ENCODE data around the gene ENTPD6.

ENTPD6 gene

DNA sequence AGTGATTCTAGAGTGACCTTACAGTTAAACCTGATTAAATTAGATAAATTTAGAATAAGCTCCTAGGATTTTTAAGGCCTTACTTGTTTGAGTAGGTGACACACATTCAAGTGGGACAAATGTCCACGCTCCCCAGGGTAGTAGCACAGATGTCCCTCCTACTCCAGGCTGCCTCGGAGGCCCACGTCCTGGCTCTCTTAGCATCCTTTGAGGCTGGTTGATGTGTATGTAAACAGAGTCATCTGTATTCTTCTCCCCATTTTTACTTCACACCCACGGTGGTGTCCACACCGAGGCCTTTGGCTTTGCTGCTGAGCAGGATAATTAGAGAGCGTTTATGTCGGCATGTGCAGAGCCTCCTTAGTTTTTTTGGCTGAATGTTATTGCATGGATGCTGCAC lies 15.8 kb downstream of the ENTPD6 start:
- DNase-seq = no peak

DNA sequence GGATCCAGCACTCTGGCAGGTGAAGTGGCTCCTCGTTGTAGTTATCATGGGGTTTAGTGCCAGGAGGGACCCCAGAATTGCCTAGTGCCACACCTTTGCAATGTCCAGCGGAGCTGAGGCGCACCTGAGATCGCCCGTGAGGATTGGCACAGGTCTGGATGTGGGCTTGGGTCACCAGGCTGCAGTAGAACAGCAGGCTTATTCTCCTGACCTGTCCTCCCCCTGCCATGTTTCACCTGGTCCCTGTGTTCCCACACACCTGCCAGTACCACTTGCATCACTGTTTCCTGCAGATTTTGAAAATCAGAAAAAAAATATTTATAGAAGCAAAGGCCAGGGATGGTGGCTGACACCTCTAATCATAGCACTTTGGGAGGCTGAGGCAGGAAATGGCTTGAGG lies 16.7 kb downstream of the ENTPD6 start:
- no peak for DNase-seq

DNA sequence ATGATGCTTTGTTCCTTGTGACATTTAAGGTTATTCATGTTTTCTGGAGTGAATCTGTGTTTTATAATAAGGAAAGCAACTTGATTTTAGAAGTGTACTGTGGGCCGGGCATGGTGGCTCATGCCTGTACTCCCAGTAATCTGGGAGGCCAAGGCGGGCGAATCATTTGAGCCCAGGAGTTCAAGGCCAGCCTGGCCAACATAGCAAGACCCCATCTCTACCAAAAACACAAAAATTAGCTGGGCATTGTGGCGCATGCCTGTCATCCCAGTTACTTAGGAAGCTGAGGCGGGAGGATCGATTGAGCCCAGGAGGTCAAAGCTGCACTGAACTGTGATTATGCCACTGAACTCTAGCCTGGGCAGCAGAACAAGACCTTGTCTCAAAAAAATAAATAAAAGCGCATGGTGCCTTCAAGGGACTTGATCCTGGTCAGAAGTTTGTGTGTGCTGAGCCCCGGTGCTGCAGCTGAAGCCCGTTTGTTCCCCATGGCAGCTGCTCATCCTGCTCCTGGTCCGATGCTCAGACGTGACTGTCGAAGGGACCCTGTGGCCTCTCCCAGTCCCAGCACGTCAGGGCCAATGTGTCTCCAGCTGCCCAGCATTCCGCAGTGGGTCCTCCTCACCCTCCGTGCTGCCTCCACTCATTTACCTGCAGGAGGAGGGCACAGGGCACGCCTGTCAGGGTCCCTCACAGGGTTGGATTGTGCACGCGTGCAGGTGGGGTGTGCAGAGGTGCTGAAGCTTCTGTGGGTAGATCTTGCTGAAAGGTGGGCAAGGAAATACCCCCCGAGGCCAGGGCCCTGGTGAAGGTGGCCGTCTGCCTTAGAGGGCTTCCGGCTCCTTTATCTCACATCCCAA lies 18.3 kb downstream of the ENTPD6 start:
- DNase-seq = no peak

DNA sequence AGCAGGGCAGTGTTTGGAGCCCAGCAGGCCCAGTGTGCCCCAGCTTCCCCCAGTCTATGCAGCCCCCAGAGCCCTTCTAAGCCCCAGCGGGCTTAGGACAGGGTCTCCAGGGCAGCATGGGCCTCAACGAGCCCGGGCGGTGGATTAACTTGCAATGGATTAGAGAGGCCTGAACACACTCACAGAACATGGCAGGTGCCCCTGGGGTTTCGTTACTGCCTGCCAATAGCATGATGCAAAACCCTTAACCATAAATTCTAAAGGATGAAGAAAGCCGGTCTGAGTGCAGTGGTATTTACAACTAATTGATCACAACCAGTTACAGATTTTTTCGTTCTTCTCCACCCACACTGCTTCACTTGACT lies 18.9 kb downstream of the ENTPD6 start:
- no peak for DNase-seq

DNA sequence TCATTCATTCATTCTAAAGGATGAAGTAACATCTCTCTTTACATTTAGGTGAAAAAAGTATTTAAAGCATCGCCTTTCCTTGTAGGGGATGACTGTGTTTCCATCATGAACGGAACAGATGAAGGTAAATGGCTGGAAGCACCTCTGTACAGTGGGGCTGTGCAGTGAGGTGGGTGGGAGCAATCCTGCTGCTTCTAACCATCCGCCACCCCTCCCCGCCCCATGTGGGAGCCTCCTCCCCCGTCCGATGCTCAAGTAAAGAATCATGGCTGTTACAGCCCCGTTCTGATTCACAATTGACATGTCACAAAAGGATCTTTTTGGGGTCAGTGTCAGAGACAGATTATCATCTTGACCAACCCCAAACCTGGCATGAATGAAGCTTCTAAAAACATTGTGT lies 19.3 kb downstream of the ENTPD6 start:
- no peak for DNase-seq

DNA sequence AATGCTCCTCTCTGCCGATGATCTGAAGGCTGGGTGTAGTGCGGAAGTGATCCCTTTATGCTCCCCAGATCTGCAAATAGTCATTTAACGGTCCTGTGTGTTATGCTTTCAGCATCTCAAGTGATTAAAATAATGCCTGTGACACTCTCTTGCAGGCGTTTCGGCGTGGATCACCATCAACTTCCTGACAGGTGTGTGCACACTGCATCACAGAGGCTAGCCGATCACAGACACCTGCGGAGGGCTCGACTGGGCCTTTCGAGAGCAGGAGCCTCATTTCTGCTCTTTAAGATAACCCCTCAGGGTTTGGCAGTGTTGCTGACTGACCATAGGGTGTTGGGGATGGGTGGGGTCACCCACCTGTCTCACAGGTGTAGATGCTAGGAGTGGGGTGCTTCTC lies 20.0 kb downstream of the ENTPD6 start:
- DNase-seq = no peak

DNA sequence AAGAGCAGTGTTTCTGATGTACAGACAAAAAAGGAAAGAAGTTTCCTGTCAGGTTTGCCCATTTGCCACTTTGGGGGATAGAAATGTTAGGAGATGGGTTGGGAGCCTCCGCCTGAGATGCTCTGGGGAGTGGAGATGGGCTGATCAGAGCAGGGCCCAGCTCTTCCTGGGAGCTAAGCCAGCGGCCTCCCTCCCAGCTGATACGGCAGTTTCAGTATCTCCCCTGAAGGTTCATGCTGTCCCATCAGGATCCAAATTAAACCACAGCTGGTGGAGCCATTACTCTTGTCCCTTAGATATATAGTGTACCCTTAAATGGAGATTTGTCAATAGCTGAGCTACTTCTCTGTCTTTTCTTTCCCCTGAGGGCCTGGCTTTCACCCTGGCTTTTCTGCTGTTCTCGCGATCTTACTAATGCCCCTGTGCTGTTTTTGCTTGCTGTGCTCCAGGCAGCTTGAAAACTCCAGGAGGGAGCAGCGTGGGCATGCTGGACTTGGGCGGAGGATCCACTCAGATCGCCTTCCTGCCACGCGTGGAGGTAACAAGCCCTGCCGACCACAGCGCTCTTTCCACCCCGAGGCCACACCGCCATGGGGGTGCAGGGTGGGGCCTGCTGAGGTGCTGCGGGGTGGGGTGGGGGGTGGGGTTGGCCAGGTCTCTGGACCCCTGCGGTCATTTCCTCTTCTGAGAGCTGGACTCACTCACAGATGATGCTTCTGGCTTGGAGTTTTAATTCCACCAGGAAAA lies 20.9 kb downstream of the ENTPD6 start:
- no peak for DNase-seq

DNA sequence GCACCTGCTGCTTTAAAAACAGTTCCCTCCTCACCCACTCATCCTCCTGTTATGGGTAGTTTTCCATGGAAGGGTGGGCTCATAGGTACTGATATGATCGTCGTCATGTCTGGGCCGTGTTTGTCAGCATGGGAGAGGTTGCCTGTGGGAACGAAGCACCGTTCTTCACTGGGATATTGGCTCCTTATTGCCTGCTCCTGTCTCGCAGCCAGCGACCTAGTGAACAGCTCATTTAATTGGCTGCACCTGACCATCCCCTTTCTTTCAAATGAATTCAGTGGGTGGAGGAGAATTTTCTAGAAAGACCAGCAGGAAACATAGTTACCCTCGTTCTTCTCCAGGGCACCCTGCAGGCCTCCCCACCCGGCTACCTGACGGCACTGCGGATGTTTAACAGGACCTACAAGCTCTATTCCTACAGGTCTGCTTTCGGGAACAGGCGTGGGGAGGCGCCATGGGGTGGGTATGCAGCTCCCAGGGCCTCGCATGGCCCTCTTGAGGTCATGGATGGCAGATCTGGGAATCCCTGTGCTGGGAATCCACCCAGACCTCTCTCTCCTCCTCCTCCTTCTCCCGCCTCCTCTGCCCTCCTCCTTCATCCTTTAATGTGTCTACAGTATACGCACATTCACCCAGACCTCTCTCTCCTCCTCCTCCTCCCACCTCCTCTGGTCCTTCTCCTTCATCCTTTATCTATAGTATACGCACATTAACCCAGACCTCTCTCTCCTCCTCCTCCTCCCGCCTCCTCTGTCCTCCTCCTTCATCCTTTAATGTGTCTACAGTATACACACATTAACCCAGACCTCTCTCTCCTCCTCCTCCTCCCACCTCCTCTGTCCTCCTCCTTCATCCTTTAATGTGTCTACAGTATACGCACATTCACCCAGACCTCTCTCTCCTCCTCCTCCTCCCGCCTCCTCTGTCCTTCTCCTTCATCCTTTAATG lies 21.9 kb downstream of the ENTPD6 start:
- DNase-seq = no peak

DNA sequence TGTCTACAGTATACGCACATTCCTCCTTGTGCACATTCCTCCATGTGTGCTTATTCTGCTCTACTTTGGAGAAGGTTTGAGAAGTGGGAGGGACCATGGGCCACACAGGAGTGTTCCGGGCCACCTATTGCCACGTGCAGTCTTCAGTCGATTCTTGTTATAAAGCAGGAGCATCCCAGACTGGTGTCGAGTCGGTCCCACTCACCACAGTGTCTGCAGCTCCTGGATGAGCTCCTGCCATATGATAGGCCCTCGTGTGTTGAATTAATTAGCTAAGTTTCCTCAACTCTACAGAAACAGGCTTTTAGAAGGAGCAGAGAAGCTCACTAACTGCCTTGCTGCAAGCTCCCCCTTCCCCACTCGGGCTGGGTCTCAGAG lies 22.6 kb downstream of the ENTPD6 start:
- no peak for DNase-seq

DNA sequence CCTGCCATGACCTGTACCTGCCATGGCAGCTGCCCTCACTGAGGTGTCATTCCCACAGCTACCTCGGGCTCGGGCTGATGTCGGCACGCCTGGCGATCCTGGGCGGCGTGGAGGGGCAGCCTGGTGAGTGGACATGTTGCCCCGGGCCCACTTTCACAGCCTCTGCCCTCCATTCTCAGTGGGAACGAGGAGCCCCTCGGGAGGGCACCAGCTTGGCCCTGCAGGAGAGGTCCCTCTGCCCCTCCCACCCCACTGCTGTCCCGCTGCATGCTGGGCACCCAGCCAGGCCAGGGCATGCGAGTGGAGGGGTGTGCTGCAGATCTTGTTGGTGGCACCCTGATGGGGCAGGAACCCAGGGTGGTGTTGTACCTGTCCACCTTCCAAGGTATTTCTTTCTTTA lies 23.0 kb downstream of the ENTPD6 start:
- DNase-seq = no peak

DNA sequence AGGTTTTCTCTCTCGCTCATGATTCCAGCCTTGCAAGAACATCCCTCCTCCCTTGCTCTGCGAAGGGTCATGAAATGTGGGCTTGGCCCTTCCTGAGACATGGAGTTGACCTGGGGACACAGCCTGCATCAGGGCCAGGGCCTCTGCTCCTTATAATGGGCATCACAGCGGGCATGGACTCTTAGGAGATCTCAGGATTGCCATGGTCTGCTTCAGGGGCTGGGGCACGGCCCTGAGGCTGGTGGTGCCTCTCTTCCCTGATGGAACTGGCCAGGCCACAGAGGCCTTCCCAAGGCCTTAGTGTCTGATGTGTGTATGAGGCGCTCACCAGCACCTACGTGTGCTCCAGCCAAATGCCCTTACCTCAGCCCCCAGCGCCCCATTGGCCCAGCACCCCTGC lies 23.9 kb downstream of the ENTPD6 start:
- DNase-seq = no peak

DNA sequence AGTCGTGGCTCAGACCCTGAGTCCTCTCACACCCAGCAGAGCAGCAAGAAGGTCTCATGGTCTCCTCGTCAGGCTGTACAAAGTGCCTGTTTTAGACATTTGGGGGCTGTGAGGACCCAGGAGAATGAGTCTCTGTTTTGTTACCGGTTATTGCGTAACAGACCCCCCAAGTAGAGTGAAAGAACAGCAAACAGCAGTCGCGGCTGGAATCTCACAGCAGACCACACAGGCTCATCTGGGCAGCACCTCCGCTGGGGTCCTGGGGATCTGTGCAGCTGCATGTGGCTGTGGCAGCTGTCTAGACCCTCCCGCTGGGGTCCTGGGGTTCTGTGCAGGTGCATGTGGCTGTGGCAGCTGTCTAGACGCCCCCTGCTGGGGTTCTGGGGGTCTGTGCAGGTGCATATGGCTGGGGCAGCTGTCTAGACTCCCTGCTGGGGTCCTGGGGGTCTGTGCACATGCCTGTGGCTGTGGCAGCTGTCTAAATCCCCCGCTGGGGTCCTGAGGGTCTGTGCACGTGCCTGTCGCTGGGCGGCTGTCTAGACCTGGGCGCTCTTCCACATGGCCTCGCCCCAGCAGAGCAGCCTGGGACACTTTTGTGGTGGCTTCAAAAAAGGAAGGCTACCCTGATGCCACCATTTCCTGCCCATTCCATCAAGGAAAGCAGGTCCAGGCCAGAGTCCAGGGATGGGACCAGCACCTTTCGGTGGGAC lies 24.7 kb downstream of the ENTPD6 start:
- peak; percentile 7 for DNase-seq

DNA sequence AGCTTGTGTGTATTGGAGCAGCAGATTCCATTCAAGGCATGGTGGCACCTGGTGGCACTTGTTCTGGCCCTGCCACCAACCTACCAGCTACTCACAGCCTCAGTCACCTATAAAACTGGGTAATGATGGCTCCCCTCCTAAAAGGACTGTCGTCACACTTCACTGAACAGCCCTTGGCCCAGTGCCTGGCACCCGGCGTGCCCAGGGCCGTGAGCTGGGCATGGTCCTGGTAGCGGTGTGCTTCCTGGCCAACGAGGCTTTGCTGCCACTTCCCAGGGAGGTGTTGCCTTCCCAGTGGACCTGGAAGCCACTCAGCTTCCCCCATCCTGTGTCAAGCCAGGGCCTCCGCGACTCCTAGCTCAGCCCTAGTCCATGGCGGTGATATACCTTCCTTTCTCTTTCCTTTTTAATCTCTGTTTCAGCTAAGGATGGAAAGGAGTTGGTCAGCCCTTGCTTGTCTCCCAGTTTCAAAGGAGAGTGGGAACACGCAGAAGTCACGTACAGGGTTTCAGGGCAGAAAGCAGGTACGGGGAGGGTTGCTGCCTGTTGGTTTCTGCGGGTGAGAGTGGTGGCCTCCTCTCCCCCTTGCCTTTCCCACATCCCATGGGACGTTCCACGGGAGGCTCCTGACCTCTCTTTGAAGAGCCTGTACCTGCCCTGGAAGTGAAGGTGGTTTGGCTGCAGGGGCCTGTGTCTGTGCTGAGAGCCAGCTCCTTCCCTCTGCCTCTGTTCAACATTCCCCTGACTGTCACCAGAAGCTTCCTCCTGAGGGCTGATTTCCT lies 25.5 kb downstream of the ENTPD6 start:
- no peak for DNase-seq

DNA sequence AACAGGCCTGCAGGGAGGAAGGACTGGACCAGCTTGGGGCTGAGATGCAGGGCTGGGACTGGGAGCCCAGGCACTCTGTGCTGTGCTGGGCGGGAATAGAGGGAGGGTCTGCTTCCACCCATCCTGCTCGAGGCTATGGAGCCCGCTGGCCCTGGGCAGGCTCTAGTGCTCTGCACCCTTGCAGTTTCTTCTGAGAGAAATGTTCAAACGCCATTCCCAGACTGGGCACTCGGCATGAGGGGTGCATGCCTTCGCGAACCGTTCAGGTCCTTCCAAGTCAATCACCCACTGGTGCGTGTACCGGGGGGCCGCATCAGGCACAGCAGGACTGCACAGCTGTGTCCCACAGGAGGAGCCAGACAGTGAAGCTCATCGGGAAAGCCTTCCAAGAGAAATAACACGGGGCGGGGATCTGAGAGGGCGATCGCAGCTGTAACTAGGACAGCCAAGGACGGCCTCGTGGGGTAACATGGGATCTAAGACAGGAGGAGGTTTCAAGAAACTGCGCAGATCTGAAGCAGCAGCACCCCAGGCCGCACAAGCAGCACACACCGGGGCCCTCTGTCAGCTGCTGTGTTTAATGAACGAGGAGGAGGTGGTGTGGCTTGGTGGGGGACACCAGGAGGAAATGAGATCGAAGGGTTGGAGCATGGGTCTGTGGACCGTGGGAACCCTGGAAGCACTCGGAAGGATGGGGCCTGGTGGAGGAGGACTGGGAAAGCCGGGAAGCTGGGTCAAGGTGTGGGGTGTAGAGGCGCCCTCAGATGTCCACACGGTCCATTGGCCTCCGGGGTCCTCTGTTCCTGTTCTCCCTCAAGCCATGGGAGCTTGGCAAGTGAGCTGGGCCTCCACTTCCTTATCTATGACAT lies 26.3 kb downstream of the ENTPD6 start:
- no peak for DNase-seq

DNA sequence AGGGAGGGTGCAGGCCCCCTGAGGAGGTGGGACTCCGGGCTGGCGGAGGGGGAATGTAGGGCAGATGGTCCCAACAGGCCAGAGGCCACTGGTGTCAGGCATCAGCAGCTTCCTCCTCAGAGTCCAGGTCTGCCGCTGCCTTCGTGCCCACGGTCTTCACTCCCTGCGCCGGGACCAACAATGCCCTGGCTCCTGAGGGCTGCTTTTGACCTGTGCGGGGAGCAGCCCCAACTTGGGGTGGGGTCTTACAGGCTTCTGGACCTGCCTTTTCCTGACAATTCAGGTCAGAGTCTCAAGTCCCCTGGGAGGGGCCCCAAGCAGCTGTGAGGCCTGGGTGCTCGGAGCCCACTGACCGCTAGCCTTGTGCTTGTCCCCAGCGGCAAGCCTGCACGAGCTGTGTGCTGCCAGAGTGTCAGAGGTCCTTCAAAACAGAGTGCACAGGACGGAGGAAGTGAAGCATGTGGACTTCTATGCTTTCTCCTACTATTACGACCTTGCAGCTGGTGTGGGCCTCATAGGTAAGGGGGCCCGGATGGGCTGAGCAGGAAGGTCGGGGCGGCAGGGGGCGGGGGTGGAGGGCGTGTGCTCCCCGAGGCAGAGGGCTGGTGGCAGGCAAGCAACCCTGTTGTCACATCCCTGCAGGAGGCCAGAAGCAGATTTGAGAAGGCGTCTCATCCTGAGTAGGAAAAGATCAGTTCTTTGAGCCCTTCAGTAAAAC lies 27.1 kb downstream of the ENTPD6 start:
- DNase-seq = no peak

DNA sequence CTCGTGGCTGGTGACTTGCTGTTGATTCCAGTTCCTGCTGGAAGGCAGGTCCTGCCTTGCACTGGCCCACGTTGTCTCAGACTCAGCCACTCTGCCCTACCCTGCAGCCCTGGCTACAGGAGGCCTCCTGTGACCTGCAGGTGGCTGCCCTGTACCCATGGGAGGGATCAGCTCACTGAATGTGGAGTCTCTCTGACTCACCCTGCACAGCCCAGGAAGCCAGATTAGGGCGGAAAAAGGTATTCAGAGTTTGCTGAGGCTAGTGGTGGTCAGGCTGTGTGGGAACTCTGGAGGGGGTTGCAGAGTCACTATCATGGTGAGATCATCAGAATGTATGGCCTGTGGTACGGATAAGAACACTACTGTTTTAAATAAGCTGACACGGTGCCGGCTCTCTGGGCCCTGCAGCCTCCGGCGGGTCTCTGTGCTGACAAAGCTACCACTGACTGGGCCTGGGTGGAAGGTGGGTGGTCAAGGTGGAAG lies 27.7 kb downstream of the ENTPD6 start:
- DNase-seq = no peak

DNA sequence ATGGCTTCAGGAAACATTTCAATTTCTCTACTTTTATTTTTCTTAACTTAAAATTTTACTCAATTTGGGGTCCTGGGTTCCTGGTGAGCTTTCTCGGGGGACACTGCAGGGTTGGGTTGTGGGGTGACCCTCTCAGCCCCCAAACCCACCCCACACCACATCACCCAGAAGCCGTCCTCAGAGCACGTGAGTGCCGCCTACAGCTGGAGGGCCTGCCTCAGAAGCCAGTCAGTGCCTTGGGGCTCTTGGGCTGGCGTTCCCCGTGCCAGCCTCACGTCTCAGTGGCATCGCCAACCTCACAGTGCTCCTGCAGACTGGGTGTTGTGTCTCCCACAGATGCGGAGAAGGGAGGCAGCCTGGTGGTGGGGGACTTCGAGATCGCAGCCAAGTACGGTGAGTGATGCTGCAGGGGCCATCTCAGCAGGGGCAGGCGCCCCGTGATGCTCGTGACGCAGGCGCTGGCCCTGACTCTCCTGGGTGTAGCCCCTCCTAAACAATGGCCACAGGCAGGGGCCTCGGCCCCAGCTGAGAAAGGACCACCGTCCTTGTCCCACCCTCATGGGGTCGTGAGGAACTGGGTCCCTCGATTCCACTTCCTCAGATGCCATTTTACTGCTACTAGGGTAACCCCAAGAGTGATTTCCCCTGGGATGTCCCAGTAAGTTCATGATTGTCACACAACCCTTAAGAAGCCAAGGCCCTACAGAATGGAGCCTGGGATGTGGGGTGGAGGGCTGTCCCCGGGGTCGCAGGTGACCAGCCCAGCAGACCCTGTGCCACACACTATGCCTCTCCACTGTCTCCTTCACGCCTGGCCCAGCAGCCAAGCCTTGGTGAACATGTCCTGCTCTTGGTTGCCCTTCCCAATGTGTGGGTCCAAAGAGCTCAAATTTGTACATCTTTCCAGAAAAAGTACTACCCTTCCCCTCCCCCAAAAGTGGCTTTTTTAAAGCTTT lies 28.5 kb downstream of the ENTPD6 start:
- no peak for DNase-seq

DNA sequence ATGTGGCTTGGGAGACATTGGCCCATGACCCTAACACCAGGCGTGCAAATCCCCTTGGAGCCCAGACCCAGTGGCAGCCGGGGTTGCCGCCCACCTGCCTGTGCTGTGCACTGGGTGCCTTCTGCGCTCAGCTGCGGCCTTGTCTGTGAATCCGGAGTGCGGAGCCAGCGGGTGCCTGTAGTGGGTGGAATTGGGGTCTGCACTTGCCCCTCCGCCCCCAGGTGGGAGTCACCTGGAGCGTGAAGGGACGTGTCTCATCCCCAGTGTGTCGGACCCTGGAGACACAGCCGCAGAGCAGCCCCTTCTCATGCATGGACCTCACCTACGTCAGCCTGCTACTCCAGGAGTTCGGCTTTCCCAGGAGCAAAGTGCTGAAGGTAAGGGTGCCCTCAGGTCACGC lies 29.4 kb downstream of the ENTPD6 start:
- DNase-seq = no peak

All from NCI-H146 (cell line).